SK-N-SH treated with all-trans-retinoic acid at 6 μM for 48 hours (cell line): ENCODE measurements around the gene NRXN3.
"Not testable (repeated sequence)": the region's sequence is repeated elsewhere in the genome, so short reads cannot be mapped to it uniquely, and the experiment has no call there.

Experiments
- ATAC-seq: fragments of 200-7000 bp; cut with Tn5 transposase; 3 replicates; pipeline ENCODE4 v1.9.1; 2020; ENCODE audit warnings: mild to moderate bottlenecking, moderate library complexity
- ARNTL ChIP-seq: fragments of 450-650 bp; formaldehyde crosslinking; IDR thresholded peaks from 2 replicates; pipeline ENCODE4 v1.5.0; 2020; ENCODE audit warnings: low read depth, mild to moderate bottlenecking, moderate library complexity, borderline replicate concordance
- BACH2 ChIP-seq: fragments of 250-450 bp; sonication (Bioruptor Pico); IDR thresholded peaks from 2 replicates; pipeline ENCODE4 v1.9.0; 2021; ENCODE audit warnings: mild to moderate bottlenecking, borderline replicate concordance
- CSDC2 ChIP-seq: fragments of 250-450 bp; sonication (Bioruptor Pico); IDR thresholded peaks from 2 replicates; pipeline ENCODE4 v1.5.0; 2020; ENCODE audit warnings: mild to moderate bottlenecking, moderate library complexity
- ESRRG ChIP-seq: fragments of 250-450 bp; sonication (Bioruptor Pico); IDR thresholded peaks from 2 replicates; pipeline ENCODE4 v1.6.1; 2021; ENCODE audit warnings: mild to moderate bottlenecking
- GLIS3 ChIP-seq: fragments of 250-450 bp; sonication (Bioruptor Pico); IDR thresholded peaks from 2 replicates; pipeline ENCODE4 v1.5.0; 2020; ENCODE audit warnings: mild to moderate bottlenecking, moderate library complexity
- ISL1 ChIP-seq: fragments of 250-450 bp; sonication (Bioruptor Pico); IDR thresholded peaks from 2 replicates; pipeline ENCODE4 v2.1.2; 2022; ENCODE audit warnings: mild to moderate bottlenecking, moderate library complexity
- OSR1 ChIP-seq: fragments of 250-450 bp; sonication (Bioruptor Pico); IDR thresholded peaks from 2 replicates; pipeline ENCODE4 v1.8.0; 2022; ENCODE audit warnings: moderate library complexity, mild to moderate bottlenecking, inconsistent platforms
- PPARA ChIP-seq: fragments of 250-450 bp; sonication (Bioruptor Pico); IDR thresholded peaks from 2 replicates; pipeline ENCODE4 v1.5.0; 2020; ENCODE audit warnings: mild to moderate bottlenecking, borderline replicate concordance
- RARB ChIP-seq: fragments of 250-450 bp; sonication (Bioruptor Pico); IDR thresholded peaks from 2 replicates; pipeline ENCODE4 v1.8.0; 2021; ENCODE audit warnings: mild to moderate bottlenecking, moderate library complexity
- TCF4 ChIP-seq: fragments of 250-450 bp; sonication (Bioruptor Pico); IDR thresholded peaks from 2 replicates; pipeline ENCODE4 v1.8.0; 2021; ENCODE audit warnings: mild to moderate bottlenecking, moderate library complexity, borderline replicate concordance
- TOX ChIP-seq: fragments of 250-450 bp; sonication (Bioruptor Pico); IDR thresholded peaks from 2 replicates; pipeline ENCODE4 v1.8.0; 2021; ENCODE audit warnings: mild to moderate bottlenecking, moderate library complexity, borderline replicate concordance
- ZC3H10 ChIP-seq: fragments of 250-450 bp; sonication (Bioruptor Pico); IDR thresholded peaks from 2 replicates; pipeline ENCODE4 v1.5.1; 2021; ENCODE audit warnings: mild to moderate bottlenecking, moderate library complexity
- ZFP3 ChIP-seq: fragments of 250-450 bp; sonication (Bioruptor Pico); IDR thresholded peaks from 2 replicates; pipeline ENCODE4 v1.5.0; 2020; ENCODE audit warnings: mild to moderate bottlenecking, moderate library complexity
- ZFP30 ChIP-seq: fragments of 450-650 bp; formaldehyde crosslinking; IDR thresholded peaks from 2 replicates; pipeline ENCODE4 v1.5.0; 2022; ENCODE audit warnings: mild to moderate bottlenecking, moderate library complexity
- ZNF70 ChIP-seq: fragments of 450-650 bp; formaldehyde crosslinking; IDR thresholded peaks from 2 replicates; pipeline ENCODE4 v1.5.0; 2020; ENCODE audit warnings: mild to moderate bottlenecking, moderate library complexity
- TF ChIP-seq, protein P1 (sequence below): fragments of 250-450 bp; sonication (Bioruptor Pico); IDR thresholded peaks from 2 replicates; pipeline ENCODE4 v1.5.1; 2020; ENCODE audit warnings: low read depth, mild to moderate bottlenecking, moderate library complexity
- TF ChIP-seq, protein P2 (sequence below): fragments of 250-450 bp; sonication (Bioruptor Pico); IDR thresholded peaks from 2 replicates; pipeline ENCODE4 v1.8.0; 2020; ENCODE audit warnings: mild to moderate bottlenecking, moderate library complexity, borderline replicate concordance
- TF ChIP-seq, protein P3 (sequence below): fragments of 250-450 bp; sonication (Bioruptor Pico); IDR thresholded peaks from 2 replicates; pipeline ENCODE4 v1.8.0; 2021; ENCODE audit warnings: low read depth, mild to moderate bottlenecking, moderate library complexity, borderline replicate concordance
- TF ChIP-seq, protein P4 (sequence below): fragments of 250-450 bp; sonication (Bioruptor Pico); IDR thresholded peaks from 2 replicates; pipeline ENCODE4 v1.5.1; 2021; ENCODE audit warnings: mild to moderate bottlenecking, moderate library complexity
- TF ChIP-seq, protein P5 (sequence below): fragments of 250-450 bp; sonication (Bioruptor Pico); IDR thresholded peaks from 2 replicates; pipeline ENCODE4 v1.5.0; 2020; ENCODE audit warnings: mild to moderate bottlenecking, moderate library complexity

NRXN3 gene

DNA sequence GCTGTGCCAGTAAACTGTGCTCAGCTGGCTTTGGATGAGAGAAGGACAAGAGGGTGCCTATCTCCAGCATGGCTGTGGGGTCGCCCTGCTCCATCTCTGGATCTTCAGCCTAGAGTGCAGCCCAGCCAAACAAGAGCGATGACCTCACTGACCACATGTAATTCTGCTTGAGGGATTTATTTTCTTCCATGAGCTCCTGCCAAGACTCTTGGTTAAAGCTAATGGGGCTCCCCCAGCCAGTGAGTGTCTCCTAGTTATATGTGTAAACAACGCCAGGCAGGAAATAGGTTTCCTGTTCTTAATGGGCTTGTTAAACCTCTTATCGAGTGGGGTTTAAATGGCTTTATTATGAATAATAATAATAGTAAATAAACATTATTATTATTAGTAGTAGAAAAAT is 397.2 kb downstream of the NRXN3 start:
- no peak for ATAC-seq
- TF ChIP-seq GLIS3 (CRISPR knock-in tag) = no peak
- no peak for TF ChIP-seq ZNF70 (CRISPR knock-in tag)
- no peak for TF ChIP-seq BACH2 (CRISPR knock-in tag)
- TF ChIP-seq ISL1 (CRISPR knock-in tag) = no peak
- TF ChIP-seq PPARA = no peak
- TF ChIP-seq, protein P1, sequence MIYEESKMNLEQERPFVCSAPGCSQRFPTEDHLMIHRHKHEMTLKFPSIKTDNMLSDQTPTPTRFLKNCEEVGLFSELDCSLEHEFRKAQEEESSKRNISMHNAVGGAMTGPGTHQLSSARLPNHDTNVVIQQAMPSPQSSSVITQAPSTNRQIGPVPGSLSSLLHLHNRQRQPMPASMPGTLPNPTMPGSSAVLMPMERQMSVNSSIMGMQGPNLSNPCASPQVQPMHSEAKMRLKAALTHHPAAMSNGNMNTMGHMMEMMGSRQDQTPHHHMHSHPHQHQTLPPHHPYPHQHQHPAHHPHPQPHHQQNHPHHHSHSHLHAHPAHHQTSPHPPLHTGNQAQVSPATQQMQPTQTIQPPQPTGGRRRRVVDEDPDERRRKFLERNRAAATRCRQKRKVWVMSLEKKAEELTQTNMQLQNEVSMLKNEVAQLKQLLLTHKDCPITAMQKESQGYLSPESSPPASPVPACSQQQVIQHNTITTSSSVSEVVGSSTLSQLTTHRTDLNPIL (CRISPR knock-in tag) = no peak
- no peak for TF ChIP-seq ESRRG (CRISPR knock-in tag)
- TF ChIP-seq, protein P2, sequence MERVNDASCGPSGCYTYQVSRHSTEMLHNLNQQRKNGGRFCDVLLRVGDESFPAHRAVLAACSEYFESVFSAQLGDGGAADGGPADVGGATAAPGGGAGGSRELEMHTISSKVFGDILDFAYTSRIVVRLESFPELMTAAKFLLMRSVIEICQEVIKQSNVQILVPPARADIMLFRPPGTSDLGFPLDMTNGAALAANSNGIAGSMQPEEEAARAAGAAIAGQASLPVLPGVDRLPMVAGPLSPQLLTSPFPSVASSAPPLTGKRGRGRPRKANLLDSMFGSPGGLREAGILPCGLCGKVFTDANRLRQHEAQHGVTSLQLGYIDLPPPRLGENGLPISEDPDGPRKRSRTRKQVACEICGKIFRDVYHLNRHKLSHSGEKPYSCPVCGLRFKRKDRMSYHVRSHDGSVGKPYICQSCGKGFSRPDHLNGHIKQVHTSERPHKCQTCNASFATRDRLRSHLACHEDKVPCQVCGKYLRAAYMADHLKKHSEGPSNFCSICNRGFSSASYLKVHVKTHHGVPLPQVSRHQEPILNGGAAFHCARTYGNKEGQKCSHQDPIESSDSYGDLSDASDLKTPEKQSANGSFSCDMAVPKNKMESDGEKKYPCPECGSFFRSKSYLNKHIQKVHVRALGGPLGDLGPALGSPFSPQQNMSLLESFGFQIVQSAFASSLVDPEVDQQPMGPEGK (CRISPR knock-in tag) = no peak
- TF ChIP-seq, protein P3, sequence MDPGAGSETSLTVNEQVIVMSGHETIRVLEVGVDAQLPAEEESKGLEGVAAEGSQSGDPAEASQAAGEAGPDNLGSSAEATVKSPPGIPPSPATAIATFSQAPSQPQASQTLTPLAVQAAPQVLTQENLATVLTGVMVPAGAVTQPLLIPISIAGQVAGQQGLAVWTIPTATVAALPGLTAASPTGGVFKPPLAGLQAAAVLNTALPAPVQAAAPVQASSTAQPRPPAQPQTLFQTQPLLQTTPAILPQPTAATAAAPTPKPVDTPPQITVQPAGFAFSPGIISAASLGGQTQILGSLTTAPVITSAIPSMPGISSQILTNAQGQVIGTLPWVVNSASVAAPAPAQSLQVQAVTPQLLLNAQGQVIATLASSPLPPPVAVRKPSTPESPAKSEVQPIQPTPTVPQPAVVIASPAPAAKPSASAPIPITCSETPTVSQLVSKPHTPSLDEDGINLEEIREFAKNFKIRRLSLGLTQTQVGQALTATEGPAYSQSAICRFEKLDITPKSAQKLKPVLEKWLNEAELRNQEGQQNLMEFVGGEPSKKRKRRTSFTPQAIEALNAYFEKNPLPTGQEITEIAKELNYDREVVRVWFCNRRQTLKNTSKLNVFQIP (CRISPR knock-in tag) = no peak
- TF ChIP-seq TOX (CRISPR knock-in tag) = no peak
- TF ChIP-seq TCF4 (CRISPR knock-in tag) = no peak
- TF ChIP-seq, protein P4, sequence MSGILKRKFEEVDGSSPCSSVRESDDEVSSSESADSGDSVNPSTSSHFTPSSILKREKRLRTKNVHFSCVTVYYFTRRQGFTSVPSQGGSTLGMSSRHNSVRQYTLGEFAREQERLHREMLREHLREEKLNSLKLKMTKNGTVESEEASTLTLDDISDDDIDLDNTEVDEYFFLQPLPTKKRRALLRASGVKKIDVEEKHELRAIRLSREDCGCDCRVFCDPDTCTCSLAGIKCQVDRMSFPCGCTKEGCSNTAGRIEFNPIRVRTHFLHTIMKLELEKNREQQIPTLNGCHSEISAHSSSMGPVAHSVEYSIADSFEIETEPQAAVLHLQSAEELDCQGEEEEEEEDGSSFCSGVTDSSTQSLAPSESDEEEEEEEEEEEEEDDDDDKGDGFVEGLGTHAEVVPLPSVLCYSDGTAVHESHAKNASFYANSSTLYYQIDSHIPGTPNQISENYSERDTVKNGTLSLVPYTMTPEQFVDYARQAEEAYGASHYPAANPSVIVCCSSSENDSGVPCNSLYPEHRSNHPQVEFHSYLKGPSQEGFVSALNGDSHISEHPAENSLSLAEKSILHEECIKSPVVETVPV (CRISPR knock-in tag) = no peak
- TF ChIP-seq, protein P5, sequence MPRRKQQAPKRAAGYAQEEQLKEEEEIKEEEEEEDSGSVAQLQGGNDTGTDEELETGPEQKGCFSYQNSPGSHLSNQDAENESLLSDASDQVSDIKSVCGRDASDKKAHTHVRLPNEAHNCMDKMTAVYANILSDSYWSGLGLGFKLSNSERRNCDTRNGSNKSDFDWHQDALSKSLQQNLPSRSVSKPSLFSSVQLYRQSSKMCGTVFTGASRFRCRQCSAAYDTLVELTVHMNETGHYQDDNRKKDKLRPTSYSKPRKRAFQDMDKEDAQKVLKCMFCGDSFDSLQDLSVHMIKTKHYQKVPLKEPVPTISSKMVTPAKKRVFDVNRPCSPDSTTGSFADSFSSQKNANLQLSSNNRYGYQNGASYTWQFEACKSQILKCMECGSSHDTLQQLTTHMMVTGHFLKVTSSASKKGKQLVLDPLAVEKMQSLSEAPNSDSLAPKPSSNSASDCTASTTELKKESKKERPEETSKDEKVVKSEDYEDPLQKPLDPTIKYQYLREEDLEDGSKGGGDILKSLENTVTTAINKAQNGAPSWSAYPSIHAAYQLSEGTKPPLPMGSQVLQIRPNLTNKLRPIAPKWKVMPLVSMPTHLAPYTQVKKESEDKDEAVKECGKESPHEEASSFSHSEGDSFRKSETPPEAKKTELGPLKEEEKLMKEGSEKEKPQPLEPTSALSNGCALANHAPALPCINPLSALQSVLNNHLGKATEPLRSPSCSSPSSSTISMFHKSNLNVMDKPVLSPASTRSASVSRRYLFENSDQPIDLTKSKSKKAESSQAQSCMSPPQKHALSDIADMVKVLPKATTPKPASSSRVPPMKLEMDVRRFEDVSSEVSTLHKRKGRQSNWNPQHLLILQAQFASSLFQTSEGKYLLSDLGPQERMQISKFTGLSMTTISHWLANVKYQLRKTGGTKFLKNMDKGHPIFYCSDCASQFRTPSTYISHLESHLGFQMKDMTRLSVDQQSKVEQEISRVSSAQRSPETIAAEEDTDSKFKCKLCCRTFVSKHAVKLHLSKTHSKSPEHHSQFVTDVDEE (CRISPR knock-in tag) = no peak
- no peak for TF ChIP-seq RARB (CRISPR knock-in tag)
- no peak for TF ChIP-seq CSDC2 (CRISPR knock-in tag)
- no peak for TF ChIP-seq ZFP3 (CRISPR knock-in tag)
- no peak for TF ChIP-seq ZFP30 (CRISPR knock-in tag)
- no peak for TF ChIP-seq ZC3H10 (CRISPR knock-in tag)

DNA sequence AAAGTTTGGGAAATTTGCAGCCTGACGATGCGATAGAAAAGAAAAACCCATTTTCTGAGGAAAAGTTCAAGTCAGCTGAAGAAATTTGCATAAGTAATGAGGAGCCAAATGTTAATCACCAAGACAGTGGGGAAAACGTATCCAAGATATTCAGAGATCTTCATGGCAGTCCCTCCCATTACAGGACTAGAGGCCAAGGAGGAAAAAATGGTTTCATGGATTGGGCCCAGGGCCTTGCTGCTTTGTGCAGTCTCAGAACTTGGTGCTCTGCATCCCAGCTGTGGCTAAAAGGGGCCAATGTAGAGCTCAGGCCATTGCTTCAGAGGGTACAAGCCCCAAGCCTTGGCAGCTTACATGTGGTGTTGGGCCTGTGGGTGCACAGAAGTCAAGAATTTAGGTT is 403.6 kb downstream of the NRXN3 start:
- not testable (repeated sequence) for ATAC-seq

DNA sequence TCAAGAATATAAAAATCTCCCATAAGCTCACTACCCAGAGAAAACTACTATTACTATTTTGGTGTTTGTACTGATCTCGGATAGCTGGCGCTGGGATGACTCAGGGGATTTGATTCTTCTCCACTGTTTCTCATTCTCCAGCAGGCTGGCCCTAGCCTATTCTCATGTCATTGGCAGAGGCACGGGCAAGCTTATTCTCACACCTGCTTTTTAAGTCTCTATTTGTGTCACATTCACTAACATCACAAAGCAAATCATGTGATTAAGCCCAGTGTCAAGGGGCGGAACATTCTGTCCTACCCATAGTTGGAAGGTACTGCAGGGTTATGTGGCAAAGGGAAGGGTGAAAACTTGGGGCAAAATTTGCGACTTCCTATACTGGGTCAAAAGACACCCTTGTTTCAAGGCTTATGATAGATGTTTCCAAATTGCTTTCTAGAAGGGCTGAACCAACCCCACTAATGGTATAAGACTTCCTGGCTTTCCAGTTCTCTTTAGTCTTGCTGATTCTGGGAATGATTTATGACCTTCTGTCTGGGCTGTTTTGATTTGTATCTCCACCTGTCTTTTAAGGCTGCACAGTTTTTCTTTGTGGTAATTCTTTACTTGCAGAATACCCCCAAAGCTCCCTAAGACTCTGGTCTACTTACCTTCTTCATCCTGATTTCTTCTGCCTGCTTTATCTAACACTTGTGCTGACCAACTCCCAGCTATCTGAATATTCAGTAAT is 406.4 kb downstream of the NRXN3 start:
- TF ChIP-seq ISL1 (CRISPR knock-in tag) = no peak
- no peak for TF ChIP-seq PPARA
- TF ChIP-seq, protein P2 (CRISPR knock-in tag) = no peak
- no peak for TF ChIP-seq ARNTL (CRISPR knock-in tag)
- no peak for TF ChIP-seq OSR1 (CRISPR knock-in tag)
- no peak for TF ChIP-seq CSDC2 (CRISPR knock-in tag)
- TF ChIP-seq, protein P3 (CRISPR knock-in tag) = no peak
- TF ChIP-seq ZC3H10 (CRISPR knock-in tag) = no peak
- TF ChIP-seq, protein P4 (CRISPR knock-in tag) = no peak
- TF ChIP-seq TOX (CRISPR knock-in tag) = no peak
- TF ChIP-seq ZFP3 (CRISPR knock-in tag) = no peak
- no peak for TF ChIP-seq GLIS3 (CRISPR knock-in tag)
- no peak for TF ChIP-seq ESRRG (CRISPR knock-in tag)
- no peak for TF ChIP-seq BACH2 (CRISPR knock-in tag)
- no peak for ATAC-seq
